NCI-H146 (cell line): ENCODE data around the gene HGD.
"Not testable (repeated sequence)": the region's sequence is repeated elsewhere in the genome, so short reads cannot be mapped to it uniquely, and the experiment has no call there.

Experiments
- DNase-seq: peaks from one replicate; lab custom pipeline; 2025; lab: John Stamatoyannopoulos, UW

HGD gene

GRCh38 chr3:120678984-120679383 is 3.1 kb downstream of the HGD start:
- DNase-seq: no peak

- no peak for DNase-seq
Measured at GRCh38 chr3:120678331-120678947, 3.6 kb downstream of the HGD start.

GRCh38 chr3:120677193-120677592 is 4.8 kb downstream of the HGD start:
- peak; percentile 28 for DNase-seq

- peak; percentile 7 for DNase-seq
Measured at GRCh38 chr3:120673116-120673515, 8.9 kb downstream of the HGD start.

GRCh38 chr3:120670576-120670975 is 11.5 kb downstream of the HGD start:
- DNase-seq: no peak

GRCh38 chr3:120664926-120665325 is 17.1 kb downstream of the HGD start:
- no peak for DNase-seq

GRCh38 chr3:120661945-120662344 is 20.1 kb downstream of the HGD start:
- no peak for DNase-seq

GRCh38 chr3:120661106-120661905 is 20.7 kb downstream of the HGD start:
- no peak for DNase-seq

GRCh38 chr3:120659834-120660233 is 22.2 kb downstream of the HGD start:
- no peak for DNase-seq

GRCh38 chr3:120659285-120659684 is 22.8 kb downstream of the HGD start:
- DNase-seq: no peak

- peak; percentile 8 for DNase-seq
Measured at GRCh38 chr3:120652896-120653545, 29.0 kb downstream of the HGD start.

GRCh38 chr3:120652281-120652680 is 29.8 kb downstream of the HGD start:
- no peak for DNase-seq

GRCh38 chr3:120650311-120650710 is 31.7 kb downstream of the HGD start:
- no peak for DNase-seq

GRCh38 chr3:120649830-120650233 is 32.2 kb downstream of the HGD start:
- DNase-seq: no peak

GRCh38 chr3:120648290-120648689 is 33.7 kb downstream of the HGD start:
- no peak for DNase-seq

- DNase-seq: no peak
Measured at GRCh38 chr3:120646771-120647432, 35.1 kb downstream of the HGD start.

GRCh38 chr3:120645083-120645845 is 36.8 kb downstream of the HGD start:
- peak; percentile 12 for DNase-seq

GRCh38 chr3:120642368-120642948 is 39.6 kb downstream of the HGD start:
- DNase-seq: no peak

- no peak for DNase-seq
Measured at GRCh38 chr3:120641696-120642246, 40.3 kb downstream of the HGD start.

- DNase-seq: no peak
Measured at GRCh38 chr3:120640231-120640630, 41.8 kb downstream of the HGD start.

GRCh38 chr3:120638820-120639219 is 43.2 kb downstream of the HGD start:
- not testable (repeated sequence) for DNase-seq
